IPS-NIHi11 (cell line): ENCODE data around the gene PLAA.
A peak's percentile ranks its signal among the peaks of the same experiment; 100 is the strongest.

Experiments
- DNase-seq: peaks from one replicate; pipeline ENCODE4 v3.0.0; 2012; ENCODE audit warnings: mixed read lengths, low spot score

PLAA gene

DNA sequence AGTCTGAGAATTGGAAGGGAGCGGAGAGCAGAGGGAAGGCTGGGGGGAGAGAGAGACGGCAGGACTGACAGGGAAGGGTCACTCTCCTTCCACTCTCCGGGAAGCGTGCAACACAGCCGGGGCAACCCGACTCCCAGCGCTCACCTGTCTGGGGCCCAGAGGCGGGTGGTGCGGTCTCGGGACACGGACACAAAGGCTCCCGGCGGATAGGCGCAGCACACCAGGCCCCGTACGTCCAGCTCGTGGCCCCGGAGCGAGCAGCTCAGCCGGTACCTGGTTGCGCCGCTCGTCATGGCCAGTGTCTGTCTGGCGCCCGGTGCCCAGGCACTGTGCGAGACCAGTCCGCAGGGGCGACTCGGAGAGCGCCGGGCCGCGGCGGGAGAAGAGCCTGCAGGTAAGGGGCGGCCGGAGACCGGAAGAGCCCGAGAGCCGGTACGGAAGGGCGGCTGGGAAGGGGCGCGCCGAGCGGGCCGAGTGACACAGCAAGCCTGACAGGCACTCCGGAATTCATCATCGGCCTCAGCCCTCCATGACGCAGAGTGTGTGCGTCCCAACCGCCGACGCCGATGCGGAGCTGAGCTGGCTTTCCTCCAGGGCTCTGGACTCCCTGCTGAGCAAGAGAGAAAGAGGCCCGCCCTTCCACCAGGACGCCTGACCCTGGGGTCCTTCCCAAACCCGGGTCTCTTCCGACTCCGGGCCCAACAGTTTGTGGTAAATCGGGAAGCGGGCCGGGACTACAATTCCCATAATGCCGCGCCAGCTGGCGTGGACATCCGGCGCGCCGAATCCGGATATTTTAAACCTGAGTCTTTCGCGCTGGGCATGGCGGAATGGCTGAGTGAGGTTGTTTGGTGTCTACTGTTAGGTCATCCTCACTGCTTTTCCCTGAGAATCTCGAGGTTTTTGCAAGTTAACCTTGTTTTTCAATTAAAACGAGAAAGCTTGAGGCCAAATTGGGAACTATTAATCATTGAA is at the start of gene PLAA:
Gene PLAA, minus strand, starts transcription at position 490 of the 975 bp plus-strand sequence. Its CDS starts 197 bp downstream, at position 293.
- DNase-seq = peak; percentile 93

DNA sequence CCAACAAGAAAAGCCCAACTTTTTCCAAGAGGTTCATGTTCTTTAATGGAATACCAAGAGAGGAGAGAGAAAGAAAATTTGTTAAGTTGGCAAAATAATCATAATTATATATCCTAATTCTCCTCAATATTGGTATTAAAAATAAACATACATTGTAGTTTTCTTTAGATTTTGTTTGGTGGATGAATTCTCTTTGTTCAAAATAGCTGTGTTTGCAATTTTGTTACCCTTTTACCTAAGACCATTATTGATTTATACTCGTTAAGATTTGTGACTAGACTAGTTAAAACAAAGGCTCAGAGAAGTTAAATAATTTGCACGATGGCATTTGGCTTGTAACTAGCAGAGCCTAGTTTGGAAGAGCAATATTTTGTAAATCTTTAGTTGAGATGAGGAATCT is 48.8 kb upstream of the PLAA start:
- no peak for DNase-seq

DNA sequence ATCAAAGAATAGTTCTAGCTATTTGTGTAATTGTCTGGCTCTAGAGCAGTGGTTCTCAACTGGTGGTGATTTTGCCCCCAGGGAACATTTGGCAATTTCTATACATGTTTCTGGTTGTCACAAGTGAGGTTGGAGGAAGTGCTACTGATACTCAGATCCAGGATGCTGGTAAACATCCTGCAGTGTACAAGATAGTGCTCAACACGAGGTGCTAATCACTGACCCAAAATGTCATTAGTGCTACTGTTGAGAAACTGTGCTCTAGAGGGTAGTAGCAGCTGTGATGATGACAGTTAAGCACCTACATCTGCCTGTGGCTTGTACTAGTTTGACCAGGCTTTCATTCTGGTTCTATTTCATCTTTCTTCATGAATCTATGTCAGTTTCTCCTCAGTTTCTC is 36.3 kb upstream of the PLAA start:
- no peak for DNase-seq

DNA sequence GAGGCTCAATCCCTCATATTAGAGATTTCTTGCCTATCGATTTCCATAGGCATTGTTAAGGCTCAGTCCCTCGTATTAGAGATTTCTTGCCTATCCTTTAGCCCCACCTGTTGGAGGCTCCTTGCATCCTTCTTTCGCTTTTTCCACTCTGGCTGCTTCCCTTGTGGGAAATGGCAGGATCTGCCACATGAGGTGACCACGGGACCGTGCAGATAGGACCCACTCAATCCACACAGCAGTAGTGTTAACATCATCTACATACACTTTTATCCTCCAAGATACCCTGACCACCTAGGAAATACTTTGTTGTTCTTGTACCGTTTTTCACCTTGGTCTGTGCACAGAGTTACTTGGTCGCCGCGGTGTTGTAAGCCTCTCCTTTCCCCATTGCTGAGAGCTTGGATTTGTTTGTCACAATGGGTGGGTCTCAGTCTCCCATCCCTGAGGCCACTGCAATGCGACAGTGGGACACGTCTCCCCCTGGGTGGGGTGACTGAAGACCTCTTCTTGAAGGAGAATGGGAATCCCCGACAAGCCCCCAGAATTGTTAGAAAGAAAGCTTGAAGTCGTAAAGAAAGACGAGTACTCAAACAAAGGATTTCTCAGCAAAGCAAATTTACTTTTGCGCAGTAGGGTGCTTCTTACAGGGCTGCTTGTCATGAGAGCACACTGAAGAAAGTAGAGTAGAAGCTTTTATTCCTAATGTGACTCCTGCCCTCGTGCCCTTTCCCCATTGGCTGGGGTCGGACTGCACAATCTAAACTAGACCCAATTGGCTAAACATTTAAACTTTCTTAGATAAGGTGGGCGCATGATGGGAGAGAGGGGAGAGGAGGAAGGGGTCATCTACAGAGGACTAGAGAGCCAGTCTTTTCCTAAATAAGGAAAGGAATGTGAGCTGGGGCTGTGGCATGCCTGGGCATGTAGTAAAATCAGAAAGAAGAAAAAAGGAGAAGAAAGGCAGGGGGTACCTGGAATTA is 29.0 kb upstream of the PLAA start:
- DNase-seq = no peak

DNA sequence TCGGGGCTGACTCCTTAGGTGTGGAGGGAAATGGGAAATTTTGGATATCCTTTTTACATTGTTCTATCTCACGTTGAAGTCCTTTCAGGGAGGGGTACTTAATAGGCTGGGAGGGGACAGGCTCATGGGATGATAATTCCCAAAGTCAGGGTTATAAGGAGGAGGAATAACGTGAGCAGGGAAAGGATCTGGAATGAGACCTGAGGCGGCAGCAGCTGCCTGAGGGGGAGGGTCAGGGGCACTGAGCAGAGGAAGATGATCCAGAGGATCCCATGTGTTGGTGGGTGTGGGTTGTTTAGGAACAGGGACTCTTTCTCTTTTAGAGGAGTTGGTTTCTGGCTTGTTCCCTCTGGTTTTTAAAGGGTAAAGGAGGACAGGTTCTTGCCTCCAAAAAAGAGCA is 27.9 kb upstream of the PLAA start:
- DNase-seq = no peak

DNA sequence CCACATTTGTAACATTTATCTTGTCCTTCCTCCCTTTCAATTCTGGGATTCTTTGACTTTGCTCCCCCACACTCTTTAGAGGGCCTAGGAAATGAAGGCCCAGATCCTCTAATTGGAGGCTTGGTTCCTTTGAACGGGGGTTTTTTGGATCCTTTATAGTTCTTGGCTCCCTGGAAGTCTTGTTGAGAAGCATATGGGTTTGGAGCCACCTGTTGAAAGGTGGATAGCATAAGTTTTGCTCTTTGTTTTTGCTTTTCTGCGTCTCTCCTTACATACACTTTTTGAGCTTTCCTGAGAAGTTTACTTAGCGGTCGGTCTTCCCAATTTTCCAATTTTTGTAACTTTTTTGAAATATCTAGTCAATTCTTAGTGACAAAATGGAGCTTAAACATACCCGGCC is 26.9 kb upstream of the PLAA start:
- no peak for DNase-seq

DNA sequence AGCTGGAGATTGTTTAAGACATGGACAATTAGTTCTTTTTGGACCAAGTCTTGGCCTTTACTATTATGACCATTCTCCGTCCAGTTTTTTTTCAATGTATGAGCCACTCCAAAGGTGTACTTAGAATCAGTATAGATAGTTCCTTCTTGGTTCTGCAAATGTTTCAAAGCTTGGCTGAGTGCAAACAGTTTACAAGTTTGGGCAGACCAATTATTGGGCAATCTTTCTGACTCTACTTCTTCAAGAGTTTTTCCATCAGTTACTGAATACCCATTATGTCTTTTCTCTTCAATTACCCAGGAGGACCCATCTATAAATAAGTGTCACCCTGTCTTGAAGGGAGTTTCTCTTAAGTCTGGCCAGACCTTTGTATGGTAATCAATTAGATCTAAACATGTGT is 24.7 kb upstream of the PLAA start:
- DNase-seq = no peak

DNA sequence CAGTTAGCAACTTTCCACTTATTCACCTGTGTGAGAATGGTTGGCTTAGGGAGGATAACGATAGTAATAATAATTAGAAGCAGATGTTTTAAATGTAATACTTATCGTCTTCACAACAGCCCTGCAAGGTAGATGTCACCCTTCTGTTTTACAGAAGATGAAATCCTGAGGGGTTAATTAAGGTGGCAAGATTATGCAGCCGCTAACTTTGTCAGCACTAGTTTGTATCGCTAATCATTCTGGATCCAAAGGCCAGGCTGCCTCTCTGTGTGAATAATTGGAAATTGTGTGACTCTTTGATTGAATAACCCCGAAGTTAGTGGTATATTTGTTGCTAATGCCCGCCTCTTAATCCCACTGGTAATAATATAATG is 9.8 kb upstream of the PLAA start:
- no peak for DNase-seq

DNA sequence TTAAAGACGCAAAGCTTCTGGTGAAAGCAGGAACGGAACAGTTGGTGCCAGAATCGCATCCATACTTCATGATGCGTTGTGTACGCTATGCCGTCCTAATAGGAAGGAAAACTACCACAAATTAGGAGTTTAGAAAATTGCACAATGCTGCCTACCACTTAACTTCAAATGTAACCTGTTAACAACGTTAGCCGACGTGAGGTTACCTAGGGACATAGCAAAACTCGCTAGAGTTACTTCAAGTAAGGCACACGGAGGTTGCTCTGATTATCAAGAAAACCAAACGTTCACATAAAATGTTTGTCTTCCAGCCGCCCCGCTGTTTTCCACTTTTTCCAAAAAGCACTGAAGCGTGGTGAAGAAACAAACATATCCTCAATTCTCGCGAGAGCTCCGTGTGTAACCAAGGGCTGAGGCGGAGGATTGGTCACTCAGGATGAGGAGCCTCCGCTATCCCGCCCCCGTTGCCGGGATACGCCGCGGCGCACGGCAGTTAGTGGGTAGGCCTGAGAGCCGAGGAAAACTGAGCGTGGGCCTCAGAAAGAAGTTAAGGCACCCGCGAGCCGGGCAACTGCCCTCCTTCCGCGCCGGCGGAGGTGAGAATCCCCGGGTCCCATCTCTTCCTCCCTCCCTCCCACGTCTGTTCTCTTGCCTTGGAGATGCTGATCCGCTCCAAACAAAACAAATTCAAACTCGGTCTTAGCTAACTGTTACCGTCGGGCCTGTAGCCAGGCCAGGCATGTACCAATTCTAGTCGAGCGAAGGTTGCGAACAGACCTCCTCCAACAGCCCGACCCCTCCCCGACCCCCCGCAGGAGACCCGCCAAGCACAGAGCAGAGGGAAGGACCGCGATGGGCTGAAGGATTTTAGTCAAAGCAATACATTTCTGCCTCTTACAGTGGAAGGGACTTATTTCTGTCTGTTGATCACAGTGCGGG is 9.1 kb upstream of the PLAA start, which contains the start of gene IFT74:
Gene IFT74, plus strand, starts transcription at position 492 of the 939 bp plus-strand sequence. CDS start 5,556 bp downstream, outside the sequence.
- DNase-seq = peak; percentile 99

DNA sequence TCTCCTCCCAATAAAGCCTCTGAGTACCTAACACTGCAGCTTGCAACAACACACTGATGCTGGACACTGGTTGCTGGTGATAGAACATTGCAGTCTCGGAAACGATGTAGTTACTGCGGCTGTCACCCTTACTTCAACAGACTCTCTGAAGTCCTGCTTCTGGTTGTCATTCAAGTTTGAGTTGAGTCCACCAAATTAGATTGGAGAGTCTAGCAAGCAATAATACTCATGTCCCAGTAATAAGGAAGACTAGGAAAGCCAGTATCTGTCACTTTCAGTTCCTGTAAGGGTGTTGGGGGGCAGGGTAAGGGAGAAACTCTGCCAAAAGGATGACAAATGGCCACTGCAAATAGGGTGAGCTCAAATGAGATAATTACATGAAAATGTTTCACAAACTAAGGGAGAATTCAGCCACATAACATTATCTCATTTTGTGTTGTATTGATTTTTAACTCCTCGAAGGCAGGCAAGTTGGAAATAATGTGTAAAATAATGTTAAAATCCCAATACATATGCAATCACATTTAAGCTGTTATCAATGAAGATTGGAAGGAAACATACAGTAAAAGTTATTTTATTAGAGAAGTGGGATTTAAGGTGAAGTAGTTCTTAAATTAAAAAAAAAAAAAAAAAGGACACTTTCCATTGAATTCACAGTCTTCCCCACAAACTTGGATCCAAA is 8.3 kb upstream of the PLAA start:
- no peak for DNase-seq

DNA sequence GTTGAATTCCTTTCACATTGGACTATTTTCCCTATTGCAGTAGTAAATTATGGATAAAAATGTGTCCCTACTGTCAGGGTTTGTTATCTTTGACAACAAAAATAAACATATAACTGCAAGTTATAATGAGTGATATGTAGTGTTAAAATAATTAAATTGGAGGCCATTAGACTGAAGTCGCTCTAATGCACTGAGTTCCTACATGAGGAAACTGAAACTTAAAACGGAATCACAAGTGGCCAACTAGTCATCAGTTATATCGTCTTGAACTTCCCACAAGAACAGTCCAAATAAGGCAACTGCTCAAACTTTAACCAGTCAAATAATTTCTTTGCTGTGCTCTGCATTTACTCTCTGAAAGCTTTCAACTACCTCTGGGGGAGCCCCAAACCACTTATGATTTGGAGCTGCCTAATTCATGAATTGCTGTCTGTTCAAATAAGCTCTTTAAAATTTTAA is 7.0 kb upstream of the PLAA start:
- no peak for DNase-seq

DNA sequence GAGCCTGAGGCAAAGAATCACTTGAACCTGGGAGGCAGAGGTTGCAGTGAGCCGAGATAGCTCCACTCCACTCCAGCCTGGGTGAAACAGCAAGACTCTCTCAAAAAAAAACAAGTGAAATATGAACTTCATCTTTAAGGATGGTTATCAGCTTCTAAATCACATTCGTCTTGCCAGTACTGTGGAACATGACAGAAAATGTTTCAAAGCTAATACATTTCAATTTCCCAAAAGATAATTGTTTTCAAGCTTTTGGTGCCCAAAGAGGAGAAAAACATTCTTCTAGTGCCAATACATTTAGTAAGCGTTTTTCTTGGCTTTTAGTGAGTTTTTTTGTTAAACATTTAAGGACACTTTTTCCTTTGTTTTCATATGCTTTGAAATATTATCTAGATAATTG is 4.8 kb upstream of the PLAA start:
- no peak for DNase-seq

DNA sequence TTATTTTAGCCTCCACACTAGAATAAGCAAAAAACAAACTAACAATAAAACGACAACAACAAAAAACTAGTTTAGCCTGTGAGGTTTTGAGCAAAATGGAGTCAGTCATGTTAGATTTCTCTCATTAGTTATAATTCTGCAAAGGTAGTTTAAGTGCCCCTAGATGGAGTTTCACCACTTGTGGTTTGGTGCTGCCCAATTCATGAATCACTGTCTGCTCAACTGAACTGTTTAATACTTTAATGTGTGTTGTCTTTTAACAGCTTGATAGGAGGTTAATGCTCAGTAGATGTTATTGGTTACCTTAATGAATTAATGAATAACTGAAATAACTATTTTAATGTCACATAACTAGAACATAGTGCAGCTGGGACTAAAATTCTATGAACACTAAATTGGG is 3.5 kb upstream of the PLAA start:
- DNase-seq = no peak

DNA sequence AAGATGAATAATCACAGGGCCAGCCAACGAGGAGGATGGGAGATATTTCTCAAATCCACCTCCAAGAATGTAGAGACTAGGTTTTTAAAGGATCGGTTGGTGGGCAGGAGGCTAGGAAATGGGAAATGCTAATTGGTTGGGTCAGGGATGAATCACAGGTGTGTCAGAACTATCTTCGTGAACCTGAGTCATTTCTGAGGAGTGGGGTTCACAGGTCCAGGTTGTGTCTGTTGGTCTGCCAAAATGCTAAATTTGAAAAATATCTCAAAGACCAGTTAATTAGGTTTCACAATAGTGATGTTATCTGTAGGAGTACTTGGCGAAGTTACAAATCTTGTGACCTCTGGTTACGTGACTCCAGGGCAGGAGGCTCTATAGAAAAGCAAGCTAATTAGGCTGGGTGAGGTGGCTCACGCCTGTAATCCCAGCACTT is 2.6 kb upstream of the PLAA start:
- DNase-seq = no peak

DNA sequence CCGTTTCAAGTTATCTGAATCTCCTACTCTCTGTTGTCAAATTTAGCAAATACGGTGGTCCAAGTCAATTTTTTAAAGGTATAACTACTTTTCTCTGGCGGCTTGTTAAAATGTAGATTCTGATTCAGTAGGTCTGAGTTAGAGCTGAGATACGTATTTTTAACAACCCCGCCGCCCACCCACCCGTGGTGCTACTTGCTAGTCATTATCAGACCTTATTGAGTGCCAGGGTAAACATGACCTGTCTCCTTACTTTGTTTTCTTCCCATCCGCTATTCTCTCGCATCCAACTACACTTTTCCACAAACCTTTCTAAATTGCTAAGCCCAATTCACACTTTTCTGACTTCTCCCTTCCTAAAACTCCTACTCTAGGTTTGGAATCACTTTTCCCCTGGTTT is 694 bp upstream of the PLAA start:
- DNase-seq = no peak

DNA sequence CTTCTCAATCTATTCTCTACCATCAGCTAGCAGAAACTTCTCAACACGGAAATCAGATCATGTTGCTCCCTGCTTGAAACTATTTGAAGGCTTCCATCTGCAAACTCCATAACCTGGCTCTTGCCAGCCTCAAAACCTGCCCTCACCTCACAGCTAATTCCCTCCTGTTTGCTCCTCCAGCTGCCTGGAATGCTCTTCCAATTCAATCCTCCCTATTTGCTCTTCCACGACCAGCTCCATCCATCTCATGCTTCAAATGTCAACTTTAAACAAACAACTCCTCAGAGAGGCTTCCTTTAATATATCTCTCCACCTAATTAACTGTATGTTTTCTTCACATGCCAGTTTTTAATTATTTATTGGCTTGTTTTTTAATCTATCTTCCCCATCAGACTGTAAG is 1.5 kb downstream of the PLAA start:
- DNase-seq = no peak

DNA sequence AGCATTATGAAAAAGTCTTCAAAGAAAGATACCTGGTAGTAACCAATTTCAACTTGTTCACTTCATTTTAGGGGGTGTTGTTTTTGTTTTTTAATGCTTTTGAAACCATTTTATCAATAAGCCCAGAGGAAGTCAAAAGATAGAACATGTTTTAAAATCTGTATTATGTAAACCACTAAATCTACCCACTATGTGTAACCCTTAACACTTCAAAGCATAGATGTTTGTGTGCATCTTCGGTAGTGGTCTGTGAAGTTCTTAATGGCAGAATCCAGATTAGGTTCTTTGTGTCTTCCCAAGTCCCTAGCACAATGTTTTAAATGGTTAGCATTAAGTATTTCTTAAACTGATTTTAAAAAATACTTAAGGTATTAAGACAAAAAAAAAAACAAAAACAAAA is 6.3 kb downstream of the PLAA start:
- no peak for DNase-seq

DNA sequence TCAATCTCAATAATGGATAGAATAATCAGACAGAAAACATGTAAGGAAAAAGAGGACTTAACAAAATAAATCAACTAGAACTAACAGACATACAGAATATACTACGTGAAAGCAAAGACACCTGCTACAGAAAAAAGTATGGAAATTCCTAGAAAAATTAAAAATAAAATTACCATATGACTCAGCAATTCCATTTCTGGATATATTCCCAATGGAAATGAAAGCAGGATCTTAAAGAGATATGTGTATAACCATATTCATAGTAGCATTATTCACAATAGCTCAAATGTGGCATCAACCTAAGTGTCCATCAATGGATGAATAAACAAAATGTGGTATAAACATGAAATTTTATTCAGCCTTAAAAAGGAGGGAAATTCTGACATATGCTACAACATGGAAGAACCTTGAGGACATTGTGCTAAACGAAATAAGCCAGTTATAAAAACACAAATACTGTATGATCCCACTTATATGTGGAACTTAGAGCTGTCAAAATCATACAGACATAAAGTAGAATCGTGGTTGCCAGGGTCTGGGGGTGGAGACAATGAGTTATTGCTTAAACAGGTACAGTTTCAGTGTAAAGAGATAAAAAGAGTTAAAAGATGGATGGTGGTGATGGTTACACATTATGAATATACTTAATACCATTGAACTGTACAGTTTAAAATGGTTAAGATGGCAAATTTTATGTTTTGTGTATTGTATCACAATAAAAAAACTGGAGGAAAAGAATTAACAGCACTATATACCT is 6.9 kb downstream of the PLAA start:
- no peak for DNase-seq

DNA sequence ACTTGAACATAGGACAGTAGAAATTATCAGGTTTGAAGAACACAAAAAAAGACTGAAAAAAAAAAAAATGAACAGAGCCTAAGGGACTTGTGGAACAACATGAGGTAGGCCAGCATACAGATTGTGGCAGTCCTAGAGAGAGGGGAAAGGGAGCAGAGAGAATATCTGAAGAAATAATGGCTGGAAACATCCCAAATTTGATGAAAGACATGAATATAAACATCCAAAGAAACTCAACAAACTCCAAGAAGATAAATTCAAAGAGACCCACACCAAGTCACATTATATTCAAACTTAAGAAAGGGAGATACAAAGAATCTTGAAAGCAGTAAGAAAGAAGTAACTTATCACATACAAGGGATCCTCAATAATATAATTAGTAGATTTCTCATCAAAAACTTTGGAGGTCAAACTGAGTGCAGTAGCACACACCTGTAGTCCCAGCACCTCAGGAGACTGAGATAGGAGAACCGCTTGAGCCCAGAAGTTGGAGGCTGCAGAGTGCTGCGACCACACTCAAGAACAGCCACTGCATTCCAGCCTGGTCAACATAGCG is 9.1 kb downstream of the PLAA start:
- no peak for DNase-seq

DNA sequence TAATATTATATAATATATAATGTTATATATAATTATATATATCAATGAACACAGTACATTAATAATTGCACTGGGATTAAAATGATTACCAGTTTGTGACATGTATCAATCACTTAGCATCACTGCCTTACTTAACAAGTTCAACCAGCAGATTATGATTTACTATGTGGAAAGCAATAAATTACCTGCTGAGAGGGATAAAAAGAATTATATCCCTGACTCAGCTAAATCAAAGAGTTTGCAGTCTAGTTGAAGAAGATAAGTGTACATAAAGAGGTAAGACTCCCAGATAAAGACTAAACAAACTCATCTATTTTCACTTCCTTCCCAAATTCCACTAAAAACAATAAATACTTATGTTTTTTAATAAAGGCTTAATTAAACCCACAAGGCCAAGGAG is 11.2 kb downstream of the PLAA start:
- no peak for DNase-seq
